GM21825 (cell line): ENCODE data around the gene CYTH3.
"Not testable (repeated sequence)": the region's sequence is repeated elsewhere in the genome, so short reads cannot be mapped to it uniquely, and the experiment has no call there.

Experiments
- ATAC-seq: cut with Tn5 transposase; IDR thresholded peaks from one replicate; pipeline ENCODE4 v1.9.1; 2021; ENCODE audit warnings: mild to moderate bottlenecking, moderate library complexity; ENCODE audit not compliant: unreplicated experiment

CYTH3 gene

GRCh38 chr7:6272481-6273323, at the start of gene CYTH3:
TSS of gene CYTH3 (minus strand) at chr7:6272624. CDS start at chr7:6272507, 117 bp downstream.
- peak; percentile 89 for ATAC-seq

- ATAC-seq = no peak
Observed at GRCh38 chr7:6320791-6321190, 48.4 kb upstream of the CYTH3 start.

- ATAC-seq = no peak
Observed at GRCh38 chr7:6317797-6318438, 45.5 kb upstream of the CYTH3 start.

GRCh38 chr7:6316226-6316625, 43.8 kb upstream of the CYTH3 start:
- no peak for ATAC-seq

- no peak for ATAC-seq
Observed at GRCh38 chr7:6315746-6316145, 43.3 kb upstream of the CYTH3 start.

- no peak for ATAC-seq
Observed at GRCh38 chr7:6310271-6310993, 38.0 kb upstream of the CYTH3 start.

- ATAC-seq = no peak
Observed at GRCh38 chr7:6307762-6308161, 35.3 kb upstream of the CYTH3 start.

- no peak for ATAC-seq
Observed at GRCh38 chr7:6306471-6306870, 34.0 kb upstream of the CYTH3 start.

GRCh38 chr7:6305330-6305729, 32.9 kb upstream of the CYTH3 start:
- no peak for ATAC-seq

- ATAC-seq = not testable (repeated sequence)
Observed at GRCh38 chr7:6301446-6301845, 29.0 kb upstream of the CYTH3 start.

GRCh38 chr7:6299774-6300173, 27.4 kb upstream of the CYTH3 start:
- ATAC-seq = no peak

- no peak for ATAC-seq
Observed at GRCh38 chr7:6294839-6295238, 22.4 kb upstream of the CYTH3 start.

- no peak for ATAC-seq
Observed at GRCh38 chr7:6293202-6293601, 20.8 kb upstream of the CYTH3 start.

GRCh38 chr7:6291941-6292340, 19.5 kb upstream of the CYTH3 start:
- not testable (repeated sequence) for ATAC-seq

- no peak for ATAC-seq
Observed at GRCh38 chr7:6291531-6291930, 19.1 kb upstream of the CYTH3 start.

- no peak for ATAC-seq
Observed at GRCh38 chr7:6290319-6290741, 17.9 kb upstream of the CYTH3 start.

GRCh38 chr7:6288270-6288860, 15.9 kb upstream of the CYTH3 start:
- ATAC-seq = no peak

GRCh38 chr7:6286486-6286885, 14.1 kb upstream of the CYTH3 start:
- no peak for ATAC-seq

GRCh38 chr7:6284461-6285360, 12.3 kb upstream of the CYTH3 start:
- ATAC-seq = no peak

- no peak for ATAC-seq
Observed at GRCh38 chr7:6284055-6284400, 11.6 kb upstream of the CYTH3 start.
